ENCODE data around the gene SPATA16. TPM values are rescaled to one million over a fixed set of nuclear protein-coding genes. Genes with fewer than 3 reads are reported as not detected.

The SPATA16 gene
- total and polyA plus RNA-seq, 8 donors = not detected

DNA sequence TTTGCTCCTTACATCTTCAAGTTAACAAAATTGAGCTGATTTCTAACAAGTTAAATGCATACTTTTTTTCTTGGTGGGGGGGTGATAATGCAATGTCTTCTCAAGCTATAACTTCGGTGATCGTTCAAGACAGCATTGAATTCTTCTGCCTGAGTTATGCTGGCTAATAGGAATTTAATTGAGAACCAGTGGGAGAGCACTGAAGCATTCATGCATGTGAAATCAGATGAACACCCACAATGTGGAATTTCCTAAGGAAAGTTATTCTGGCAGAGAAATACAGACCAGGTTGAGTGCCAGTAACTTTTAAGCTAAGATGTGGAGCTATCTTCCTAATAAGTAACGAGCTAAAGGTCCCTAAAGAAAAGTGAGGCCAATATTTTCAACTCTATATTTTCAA lies 3.0 kb downstream of the SPATA16 start:
- DNase-seq (no peak), ATAC-seq (no peak)
- intact Hi-C loops (cut with DNase I) = no loop called here
- Histone ChIP-seq H3K4me3 (no peak overlapping the region), H3K9me3 (no peaks in the 10 kb centered on the region), H3K36me3 (no peaks in the 10 kb centered on the region), H3K27ac (no peak overlapping the region), H3K27me3 (no peaks in the 10 kb centered on the region), H3K4me1 (no peaks in the 10 kb centered on the region)
- TF ChIP-seq, protein P1, sequence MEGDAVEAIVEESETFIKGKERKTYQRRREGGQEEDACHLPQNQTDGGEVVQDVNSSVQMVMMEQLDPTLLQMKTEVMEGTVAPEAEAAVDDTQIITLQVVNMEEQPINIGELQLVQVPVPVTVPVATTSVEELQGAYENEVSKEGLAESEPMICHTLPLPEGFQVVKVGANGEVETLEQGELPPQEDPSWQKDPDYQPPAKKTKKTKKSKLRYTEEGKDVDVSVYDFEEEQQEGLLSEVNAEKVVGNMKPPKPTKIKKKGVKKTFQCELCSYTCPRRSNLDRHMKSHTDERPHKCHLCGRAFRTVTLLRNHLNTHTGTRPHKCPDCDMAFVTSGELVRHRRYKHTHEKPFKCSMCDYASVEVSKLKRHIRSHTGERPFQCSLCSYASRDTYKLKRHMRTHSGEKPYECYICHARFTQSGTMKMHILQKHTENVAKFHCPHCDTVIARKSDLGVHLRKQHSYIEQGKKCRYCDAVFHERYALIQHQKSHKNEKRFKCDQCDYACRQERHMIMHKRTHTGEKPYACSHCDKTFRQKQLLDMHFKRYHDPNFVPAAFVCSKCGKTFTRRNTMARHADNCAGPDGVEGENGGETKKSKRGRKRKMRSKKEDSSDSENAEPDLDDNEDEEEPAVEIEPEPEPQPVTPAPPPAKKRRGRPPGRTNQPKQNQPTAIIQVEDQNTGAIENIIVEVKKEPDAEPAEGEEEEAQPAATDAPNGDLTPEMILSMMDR (IDR thresholded peaks at IDR 0.05) = no peak

DNA sequence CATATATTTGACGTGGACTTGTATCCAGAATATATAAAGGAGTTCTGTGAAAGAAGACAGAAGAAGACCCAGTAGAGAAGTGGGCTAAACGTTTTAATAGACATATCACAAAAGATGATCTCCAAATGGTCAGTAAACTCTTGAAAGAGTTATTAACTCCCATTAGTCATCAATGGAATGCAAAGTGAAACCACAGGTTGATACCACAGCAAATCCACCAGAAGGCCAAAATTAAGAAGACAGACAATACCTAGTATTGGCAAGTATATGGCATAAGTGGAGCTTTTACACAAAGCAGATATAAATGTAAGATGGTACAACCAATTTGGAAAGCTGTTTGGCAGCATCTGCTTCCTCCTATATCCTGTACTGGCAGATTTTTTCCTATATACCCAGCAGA lies 6.0 kb downstream of the SPATA16 start:
- H3K27ac ChIP-seq = no peak overlapping the region
- no peaks in the 10 kb centered on the region for H3K36me3 ChIP-seq
- H3K4me3 ChIP-seq = no peak overlapping the region
- intact Hi-C loops (cut with DNase I) = no loop called here
- no peaks in the 10 kb centered on the region for H3K4me1 ChIP-seq
- H3K9me3 ChIP-seq = no peaks in the 10 kb centered on the region
- no peaks in the 10 kb centered on the region for H3K27me3 ChIP-seq
- no peak for DNase-seq
- ATAC-seq = no peak
- TF ChIP-seq, protein P1 (IDR thresholded peaks at IDR 0.05) = no peak

DNA sequence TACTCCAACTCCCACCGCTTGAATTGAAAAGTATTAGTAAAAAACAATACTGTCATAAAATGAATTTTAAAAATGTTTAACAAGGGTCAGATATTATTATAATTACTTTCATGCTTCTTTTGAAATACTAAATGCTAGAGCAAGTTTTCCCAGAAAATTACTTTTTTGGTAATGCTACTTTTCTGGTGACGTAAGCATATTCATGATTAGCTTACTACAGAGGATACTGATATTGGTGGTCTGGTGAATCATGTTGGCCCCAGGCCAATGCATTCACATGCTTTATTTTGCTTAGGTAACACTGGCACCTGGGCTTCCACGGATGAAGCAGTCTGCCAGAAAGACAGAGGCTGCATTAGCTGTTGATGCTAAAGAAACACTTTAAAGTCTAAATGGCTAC lies 12.4 kb downstream of the SPATA16 start:
- Histone ChIP-seq H3K4me3 (no peak overlapping the region), H3K27me3 (no peaks in the 10 kb centered on the region), H3K4me1 (no peaks in the 10 kb centered on the region), H3K36me3 (no peaks in the 10 kb centered on the region), H3K9me3 (no peaks in the 10 kb centered on the region), H3K27ac (no peak overlapping the region)
- TF ChIP-seq, protein P1 (IDR thresholded peaks at IDR 0.05) = no peak
- DNase-seq (no peak), ATAC-seq (no peak)
- intact Hi-C loops (cut with DNase I) = no loop called here

DNA sequence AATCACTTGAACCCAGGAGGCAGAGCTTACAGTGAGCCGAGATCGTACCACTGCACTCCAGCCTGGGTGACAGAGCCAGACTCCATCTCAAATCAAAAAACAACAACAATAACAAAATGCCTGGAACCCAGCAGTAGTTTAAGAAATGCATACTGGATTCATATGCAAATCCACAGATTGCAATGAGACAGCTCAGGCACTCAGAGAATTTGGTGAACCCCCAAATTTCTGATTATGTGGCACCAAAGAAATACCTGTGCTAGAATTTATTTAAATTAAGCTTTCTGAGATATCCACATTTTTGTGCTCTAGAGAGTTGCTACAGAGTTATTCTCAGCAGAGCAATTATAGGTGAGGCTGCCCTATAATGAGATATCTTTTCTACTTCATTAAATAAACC lies 29.7 kb downstream of the SPATA16 start:
- Histone ChIP-seq H3K27me3 (no peaks in the 10 kb centered on the region), H3K4me3 (no peak overlapping the region), H3K27ac (no peak overlapping the region), H3K36me3 (no peaks in the 10 kb centered on the region), H3K9me3 (no peaks in the 10 kb centered on the region), H3K4me1 (no peaks in the 10 kb centered on the region)
- DNase-seq (no peak), ATAC-seq (no peak)
- TF ChIP-seq, protein P1 (IDR thresholded peaks at IDR 0.05) = no peak
- intact Hi-C loops (cut with DNase I) = loop anchor here in 1 of 2 donors (5.0 kb wide), 1 partner anchor 149 kb away; no protein-coding TSS in a partner anchor

DNA sequence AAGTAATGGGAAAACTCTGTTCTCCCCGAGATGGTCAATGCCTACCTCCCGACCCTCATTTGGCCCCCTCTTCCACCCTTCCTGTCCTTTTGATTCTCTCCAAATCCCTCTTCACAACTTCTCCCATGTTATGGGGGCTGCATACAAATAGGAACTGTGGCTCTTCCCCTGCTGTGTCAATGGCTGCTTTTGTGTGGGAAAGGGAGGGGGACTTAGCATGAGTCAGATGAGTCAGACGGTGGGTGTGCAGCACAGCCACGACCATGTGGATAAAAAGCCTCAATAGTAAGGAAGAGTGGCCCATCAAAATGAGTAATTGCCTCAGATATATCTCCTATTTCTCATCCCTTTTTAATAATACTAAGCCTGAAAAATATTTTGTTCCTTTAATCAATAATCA lies 31.9 kb downstream of the SPATA16 start:
- intact Hi-C loops (cut with DNase I) = no loop called here
- no peak overlapping the region for H3K4me3 ChIP-seq
- DNase-seq (no peak), ATAC-seq (no peak)
- no peaks in the 10 kb centered on the region for H3K27me3 ChIP-seq
- H3K27ac ChIP-seq = no peak overlapping the region
- H3K36me3 ChIP-seq = no peaks in the 10 kb centered on the region
- H3K4me1 ChIP-seq = no peaks in the 10 kb centered on the region
- H3K9me3 ChIP-seq = peaks cover 0 to 1% of the 10 kb centered on the region in 2 donors
- TF ChIP-seq, protein P1 (IDR thresholded peaks at IDR 0.05) = no peak
